ENCODE measurements around the gene SPAG5. TPM values are rescaled to one million over a fixed set of nuclear protein-coding genes. Genes with fewer than 3 reads are reported as not detected.

SPAG5 gene
- total and polyA plus RNA-seq, 9 of the 15 experiments (the other 6 are each of a cell fraction or from before 2014, with no cell fraction given), result 94.4 to 286 (median 151) TPM

DNA sequence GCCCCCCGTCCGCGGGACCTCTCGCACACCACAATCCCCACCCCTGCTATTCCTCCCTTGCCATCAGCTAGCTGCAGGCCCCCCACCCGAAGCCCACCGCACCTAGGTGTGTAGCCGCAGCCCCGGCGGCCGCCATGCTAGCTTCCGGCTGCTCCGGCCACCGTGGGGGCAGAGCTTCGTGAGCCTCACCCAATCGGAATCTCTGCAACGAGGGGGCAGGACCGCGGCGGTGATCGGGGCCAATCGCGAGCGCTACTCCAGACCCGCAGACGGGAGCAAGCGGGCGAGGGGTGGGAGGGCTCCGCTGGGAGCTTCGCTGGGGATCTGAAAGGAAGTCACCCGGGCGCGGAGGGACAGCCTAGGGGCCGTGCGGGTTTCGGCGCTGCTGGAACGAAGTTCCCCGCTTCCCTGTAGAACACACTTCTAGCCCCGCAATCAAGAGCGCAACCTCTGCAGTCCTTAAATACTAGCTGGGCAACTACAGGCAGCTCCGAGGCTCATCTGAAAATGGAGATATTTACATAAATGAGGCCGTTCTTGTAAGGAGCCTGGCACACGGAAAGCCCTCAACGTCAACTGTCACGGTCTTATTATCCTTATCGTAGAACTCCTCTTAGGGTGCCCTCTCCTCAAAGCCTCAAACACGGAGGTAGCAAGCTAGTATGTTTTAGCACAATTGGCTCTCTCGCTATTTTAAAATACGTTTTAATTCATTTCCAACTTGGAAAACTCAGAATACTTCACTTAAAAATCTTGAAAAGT is 27.3 kb downstream of the SPAG5 start, which contains the start of gene PIGS (continued):
- TF ChIP-seq ZNF224 (CRISPR knock-in tag; IDR thresholded peaks at IDR 0.05) (no peak), KDM5B (IDR thresholded peaks at IDR 0.05; ENCODE audit: insufficient replicate concordance, low read depth, low read length) (peak; percentile 26), ZKSCAN1 (IDR thresholded peaks at IDR 0.05; ENCODE audit: low read depth, low read length) (no peak), ZNF589 (CRISPR knock-in tag; IDR thresholded peaks at IDR 0.05; ENCODE audit: low read depth) (no peak), NCOA6 (IDR thresholded peaks at IDR 0.05) (no peak), POLR2AphosphoS2 (IDR thresholded peaks at IDR 0.05; ENCODE audit: low read length) (no peak), RHOXF2B (CRISPR knock-in tag; conservative IDR thresholded peaks at IDR 0.05) (no peak), MCM5 (IDR thresholded peaks at IDR 0.05; ENCODE audit: low read depth) (no peak), SREBF1 (IDR thresholded peaks at IDR 0.05; ENCODE audit: borderline replicate concordance, low read depth, low read length) (no peak), WHSC1 (IDR thresholded peaks at IDR 0.05; ENCODE audit: low read length) (no peak), LCOR (CRISPR knock-in tag; IDR thresholded peaks at IDR 0.05) (no peak)
- TF ChIP-seq, protein P1, sequence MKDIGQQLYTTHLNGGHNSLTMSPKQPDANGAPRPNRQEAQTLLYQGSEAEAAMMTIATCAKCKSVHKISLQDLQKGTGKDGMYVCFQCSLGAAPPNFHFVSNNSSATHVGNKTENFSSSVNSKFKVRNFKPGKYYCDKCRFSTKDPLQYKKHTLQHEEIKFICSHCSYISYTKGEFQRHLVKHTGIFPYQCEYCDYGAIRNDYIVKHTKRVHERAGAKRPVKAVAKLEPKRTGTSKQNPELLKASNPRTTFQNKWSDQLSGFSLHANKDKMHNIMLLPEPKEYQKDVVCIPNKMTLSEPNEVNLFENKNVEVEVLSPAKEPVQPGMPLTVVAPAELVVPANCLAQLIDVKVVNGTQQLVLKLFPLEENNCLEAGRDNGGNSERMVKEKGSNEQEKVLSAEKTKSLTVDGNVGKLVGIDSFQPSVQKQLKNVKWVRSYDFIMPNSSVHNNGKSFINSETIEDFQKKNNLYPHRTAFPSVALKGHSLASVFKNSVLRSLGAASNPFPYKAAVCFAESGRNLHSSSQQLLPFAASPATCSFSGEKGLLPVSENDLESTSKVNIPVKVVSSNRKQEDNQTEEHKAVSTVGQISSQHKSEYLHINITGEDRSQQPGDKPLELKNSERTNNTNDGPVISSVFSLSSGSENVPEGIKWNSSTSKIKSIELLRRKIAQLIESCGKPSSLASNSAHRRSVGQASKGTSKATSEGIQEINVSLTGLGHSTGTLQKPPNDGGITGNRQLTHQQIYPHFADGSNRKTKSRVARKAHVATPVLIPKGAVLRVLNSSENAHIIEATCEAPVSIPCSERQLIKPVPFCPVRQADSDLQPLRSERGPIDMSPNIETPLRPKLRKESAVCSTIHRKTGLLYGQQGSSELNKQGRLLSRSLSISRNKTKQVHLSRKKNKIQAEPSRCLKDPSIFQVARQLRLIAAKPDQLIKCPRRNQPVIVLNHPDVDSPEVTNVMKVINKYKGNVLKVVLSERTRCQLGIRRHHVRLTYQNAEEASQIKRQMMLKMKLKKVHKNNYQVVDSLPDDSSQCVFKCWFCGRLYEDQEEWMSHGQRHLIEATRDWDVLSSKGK (CRISPR knock-in tag; IDR thresholded peaks at IDR 0.05), result no peak
- TF ChIP-seq, protein P2, sequence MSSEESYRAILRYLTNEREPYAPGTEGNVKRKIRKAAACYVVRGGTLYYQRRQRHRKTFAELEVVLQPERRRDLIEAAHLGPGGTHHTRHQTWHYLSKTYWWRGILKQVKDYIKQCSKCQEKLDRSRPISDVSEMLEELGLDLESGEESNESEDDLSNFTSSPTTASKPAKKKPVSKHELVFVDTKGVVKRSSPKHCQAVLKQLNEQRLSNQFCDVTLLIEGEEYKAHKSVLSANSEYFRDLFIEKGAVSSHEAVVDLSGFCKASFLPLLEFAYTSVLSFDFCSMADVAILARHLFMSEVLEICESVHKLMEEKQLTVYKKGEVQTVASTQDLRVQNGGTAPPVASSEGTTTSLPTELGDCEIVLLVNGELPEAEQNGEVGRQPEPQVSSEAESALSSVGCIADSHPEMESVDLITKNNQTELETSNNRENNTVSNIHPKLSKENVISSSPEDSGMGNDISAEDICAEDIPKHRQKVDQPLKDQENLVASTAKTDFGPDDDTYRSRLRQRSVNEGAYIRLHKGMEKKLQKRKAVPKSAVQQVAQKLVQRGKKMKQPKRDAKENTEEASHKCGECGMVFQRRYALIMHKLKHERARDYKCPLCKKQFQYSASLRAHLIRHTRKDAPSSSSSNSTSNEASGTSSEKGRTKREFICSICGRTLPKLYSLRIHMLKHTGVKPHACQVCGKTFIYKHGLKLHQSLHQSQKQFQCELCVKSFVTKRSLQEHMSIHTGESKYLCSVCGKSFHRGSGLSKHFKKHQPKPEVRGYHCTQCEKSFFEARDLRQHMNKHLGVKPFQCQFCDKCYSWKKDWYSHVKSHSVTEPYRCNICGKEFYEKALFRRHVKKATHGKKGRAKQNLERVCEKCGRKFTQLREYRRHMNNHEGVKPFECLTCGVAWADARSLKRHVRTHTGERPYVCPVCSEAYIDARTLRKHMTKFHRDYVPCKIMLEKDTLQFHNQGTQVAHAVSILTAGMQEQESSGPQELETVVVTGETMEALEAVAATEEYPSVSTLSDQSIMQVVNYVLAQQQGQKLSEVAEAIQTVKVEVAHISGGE (CRISPR knock-in tag; IDR thresholded peaks at IDR 0.05), result peak; percentile 80 to 98 (median 85); a peak in 5 of 6 replicates
- TF ChIP-seq, protein P3, sequence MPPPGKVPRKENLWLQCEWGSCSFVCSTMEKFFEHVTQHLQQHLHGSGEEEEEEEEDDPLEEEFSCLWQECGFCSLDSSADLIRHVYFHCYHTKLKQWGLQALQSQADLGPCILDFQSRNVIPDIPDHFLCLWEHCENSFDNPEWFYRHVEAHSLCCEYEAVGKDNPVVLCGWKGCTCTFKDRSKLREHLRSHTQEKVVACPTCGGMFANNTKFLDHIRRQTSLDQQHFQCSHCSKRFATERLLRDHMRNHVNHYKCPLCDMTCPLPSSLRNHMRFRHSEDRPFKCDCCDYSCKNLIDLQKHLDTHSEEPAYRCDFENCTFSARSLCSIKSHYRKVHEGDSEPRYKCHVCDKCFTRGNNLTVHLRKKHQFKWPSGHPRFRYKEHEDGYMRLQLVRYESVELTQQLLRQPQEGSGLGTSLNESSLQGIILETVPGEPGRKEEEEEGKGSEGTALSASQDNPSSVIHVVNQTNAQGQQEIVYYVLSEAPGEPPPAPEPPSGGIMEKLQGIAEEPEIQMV (tag; conservative IDR thresholded peaks at IDR 0.05; ENCODE audit: low read depth), result no peak
- TF ChIP-seq, protein P4, sequence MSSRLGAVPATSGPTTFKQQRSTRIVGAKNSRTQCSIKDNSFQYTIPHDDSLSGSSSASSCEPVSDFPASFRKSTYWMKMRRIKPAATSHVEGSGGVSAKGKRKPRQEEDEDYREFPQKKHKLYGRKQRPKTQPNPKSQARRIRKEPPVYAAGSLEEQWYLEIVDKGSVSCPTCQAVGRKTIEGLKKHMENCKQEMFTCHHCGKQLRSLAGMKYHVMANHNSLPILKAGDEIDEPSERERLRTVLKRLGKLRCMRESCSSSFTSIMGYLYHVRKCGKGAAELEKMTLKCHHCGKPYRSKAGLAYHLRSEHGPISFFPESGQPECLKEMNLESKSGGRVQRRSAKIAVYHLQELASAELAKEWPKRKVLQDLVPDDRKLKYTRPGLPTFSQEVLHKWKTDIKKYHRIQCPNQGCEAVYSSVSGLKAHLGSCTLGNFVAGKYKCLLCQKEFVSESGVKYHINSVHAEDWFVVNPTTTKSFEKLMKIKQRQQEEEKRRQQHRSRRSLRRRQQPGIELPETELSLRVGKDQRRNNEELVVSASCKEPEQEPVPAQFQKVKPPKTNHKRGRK (tag; IDR thresholded peaks at IDR 0.05), result no peak
- TF ChIP-seq, protein P5, sequence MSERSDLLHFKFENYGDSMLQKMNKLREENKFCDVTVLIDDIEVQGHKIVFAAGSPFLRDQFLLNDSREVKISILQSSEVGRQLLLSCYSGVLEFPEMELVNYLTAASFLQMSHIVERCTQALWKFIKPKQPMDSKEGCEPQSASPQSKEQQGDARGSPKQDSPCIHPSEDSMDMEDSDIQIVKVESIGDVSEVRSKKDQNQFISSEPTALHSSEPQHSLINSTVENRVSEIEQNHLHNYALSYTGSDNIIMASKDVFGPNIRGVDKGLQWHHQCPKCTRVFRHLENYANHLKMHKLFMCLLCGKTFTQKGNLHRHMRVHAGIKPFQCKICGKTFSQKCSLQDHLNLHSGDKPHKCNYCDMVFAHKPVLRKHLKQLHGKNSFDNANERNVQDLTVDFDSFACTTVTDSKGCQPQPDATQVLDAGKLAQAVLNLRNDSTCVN (CRISPR knock-in tag; IDR thresholded peaks at IDR 0.05), result no peak

All from K562 (cell line).